Psoas muscle (tissue), 8 donors: ENCODE results near the gene CCDC57. TPM values are rescaled to one million over a fixed set of nuclear protein-coding genes. Genes with fewer than 3 reads are reported as not detected.

Experiments
- ATAC-seq, 4 donors: fragments of 200-7000 bp; cut with Tn5 transposase; one replicate each; pipeline ENCODE4 v1.9.1; 2020; ENCODE audit warnings: moderate library complexity in 3 of 4, mild to moderate bottlenecking in 2 of 4
- DNase-seq, 2 donors: peaks; one replicate each; pipeline ENCODE4 v3.0.0-alpha.2; 2020
- H3K27ac ChIP-seq: fragments of 200-600 bp; one replicate; pipeline ENCODE4 v1.8.0; 2022
- H3K27me3 ChIP-seq, 3 donors: fragments of 200-600 bp in 1 of 3; one replicate each; pipeline versions ENCODE4 v1.6.1 to v1.8.0; 2013 to 2022; ENCODE audit warnings: low read length in 2 of 3, mild to moderate bottlenecking in 2 of 3, moderate library complexity in 1 of 3; ENCODE audit not compliant: insufficient read depth in 3 of 3
- H3K36me3 ChIP-seq, 2 donors: fragments of 200-600 bp in 1 of 2; one replicate each; pipeline versions ENCODE4 v1.6.1 to v1.8.0; 2013 to 2022; ENCODE audit warnings: low read depth in 1 of 2, mild to moderate bottlenecking in 1 of 2, moderate library complexity in 1 of 2; ENCODE audit not compliant: insufficient read depth in 1 of 2
- H3K4me1 ChIP-seq: fragments of 200-600 bp; one replicate; pipeline ENCODE4 v1.8.0; 2022
- H3K4me3 ChIP-seq: fragments of 200-600 bp; one replicate; pipeline ENCODE4 v1.8.0; 2022; ENCODE audit warnings: mild to moderate bottlenecking
- H3K9me3 ChIP-seq: fragments of 200-600 bp; one replicate; pipeline ENCODE4 v1.8.0; 2022
- CTCF ChIP-seq: fragments of 200-600 bp; IDR thresholded peaks from one replicate; pipeline ENCODE4 v1.8.0; 2022; ENCODE audit warnings: antibody characterized with exemption
- WGBS, 3 donors: extraction: QIAGEN DNeasy Blood & Tissue Kit; methylation state at CpG; one replicate each; pipeline versions ENCODE4 v1.1.6 to v1.1.7; 2013; 5-methylcytosine and 5-hydroxymethylcytosine counted together
- intact Hi-C, 2 donors: fragments of 100-400 bp; cut with DNase I; formaldehyde crosslinking; loops; one replicate each; pipeline versions ENCODE4 v1.11.0 to v1.14.2; 2022
- polyA plus RNA-seq, 3 donors: library from polyadenylated mRNA; stranded (reverse); fragments of 200-250 nt; gene quantifications; one replicate each; pipeline ENCODE4 v1.2.3, GENCODE V29; 2013
- total RNA-seq, 4 donors: library from RNA; stranded (reverse); fragmentation: NEBNext Ultra II Directional in 2 of 4; extraction: Animal tissue kit (Norgen Biotek cat#: 25700) in 2 of 4; gene quantifications; one replicate each; pipeline versions ENCODE4 v1.2.1 to v1.2.4, GENCODE V29; 2021 to 2023
- donor health status: healthy with polysubstance abuse.
- donor health status: DM: no; HTN: no; CAD: no; lungs with moderate emphysema.
- donor health status: Bipolar disorder and iron deficiency.
- donor health status: healthy.
- donor health status: DM: yes; HTN: yes; CAD: no.
- donor health status: DM: no; HTN: no; CAD: no.
- donor health status: DM: no; HTN: no; CAD: no.
- donor health status: DM: yes; HTN: yes; CAD: no.

Gene CCDC57
- total and polyA plus RNA-seq, 7 donors, result 7.2 to 15.3 (median 11.1) TPM

GRCh38 chr17:82242977-82243647 lies 30.5 kb upstream of the CCDC57 start:
- Histone ChIP-seq H3K9me3 (no peaks in the 10 kb centered on the region), H3K27me3 (no peaks in the 10 kb centered on the region), H3K4me3 (peak overlapping the region; percentile 31), H3K36me3 (peaks cover 3 to 59% of the 10 kb centered on the region in 2 donors), H3K4me1 (peaks cover 81% of the 10 kb centered on the region), H3K27ac (peak overlapping the region; percentile 73)
- TF ChIP-seq CTCF, result no peak
- 24 to 39% (median 30%) methylated on average over 29 of the region's 29 CpGs for WGBS, 3 donors
- intact Hi-C loops, result no loop called here
- ATAC-seq, result peak; percentile 47 to 62 (median 50)
- DNase-seq, result peak; percentile 92 to 96

GRCh38 chr17:82242698-82242976 lies 30.0 kb upstream of the CCDC57 start:
- intact Hi-C loops, result no loop called here
- peak; percentile 44 to 61 for DNase-seq
- no peaks in the 10 kb centered on the region for H3K9me3 ChIP-seq
- WGBS, 3 donors, result 31 to 64% (median 34%) methylated on average over 24 of the region's 24 CpGs
- no peaks in the 10 kb centered on the region for H3K27me3 ChIP-seq
- H3K4me1 ChIP-seq, result peaks cover 83% of the 10 kb centered on the region
- H3K4me3 ChIP-seq, result peak overlapping the region; percentile 31
- no peak for TF ChIP-seq CTCF
- peak in 1 of 4 donors; percentile 13 for ATAC-seq
- H3K27ac ChIP-seq, result peak overlapping the region; percentile 73
- H3K36me3 ChIP-seq, result peaks cover 3 to 59% of the 10 kb centered on the region in 2 donors

- H3K27me3 ChIP-seq, result no peaks in the 10 kb centered on the region
- peak; percentile 10 to 28 (median 16) for ATAC-seq
- peaks cover 3 to 58% of the 10 kb centered on the region in 2 donors for H3K36me3 ChIP-seq
- 11 to 28% (median 16%) methylated on average over 19 to 20 of the region's 20 CpGs for WGBS, 3 donors
- peak overlapping the region; percentile 31 for H3K4me3 ChIP-seq
- DNase-seq, result peak; percentile 66 to 79
- peaks cover 83% of the 10 kb centered on the region for H3K4me1 ChIP-seq
- no peak for TF ChIP-seq CTCF
- intact Hi-C loops, result no loop called here
- H3K9me3 ChIP-seq, result no peaks in the 10 kb centered on the region
- H3K27ac ChIP-seq, result peak overlapping the region; percentile 73
Measured at GRCh38 chr17:82241926-82242697, 29.5 kb upstream of the CCDC57 start.

GRCh38 chr17:82241183-82241925 lies 28.7 kb upstream of the CCDC57 start:
- peaks cover 83% of the 10 kb centered on the region for H3K4me1 ChIP-seq
- intact Hi-C loops, result no loop called here
- H3K27ac ChIP-seq, result peak overlapping the region; percentile 73
- H3K4me3 ChIP-seq, result no peak overlapping the region
- no peak for TF ChIP-seq CTCF
- ATAC-seq, result peak; percentile 28 to 55 (median 44)
- no peaks in the 10 kb centered on the region for H3K27me3 ChIP-seq
- no peaks in the 10 kb centered on the region for H3K9me3 ChIP-seq
- peaks cover 3 to 58% of the 10 kb centered on the region in 2 donors for H3K36me3 ChIP-seq
- peak; percentile 83 to 93 for DNase-seq
- WGBS, 3 donors, result 25 to 43% (median 27%) methylated on average over 27 of the region's 27 CpGs
